ENCODE measurements around the gene NAIF1. TPM values are rescaled to one million over a fixed set of nuclear protein-coding genes. Genes with fewer than 3 reads are reported as not detected.
A peak's percentile ranks its signal among the peaks of the same experiment; 100 is the strongest.

Gene NAIF1
- total RNA-seq, 1 donor from 2014 or later, result 9.5 TPM

- Histone ChIP-seq H2AFZ (replicated peaks) (no peak overlapping the region), H4K20me1 (ENCODE audit: low read depth) (peaks cover 32% of the 10 kb centered on the region), H3K4me3 (no peak overlapping the region), H3K27ac (peak overlapping the region; percentile 7), H3K9ac (no peak overlapping the region), H3K4me2 (no peak overlapping the region), H3K9me3 (ENCODE audit: low read depth) (no peaks in the 10 kb centered on the region), H3K36me3 (no peaks in the 10 kb centered on the region), H3K27me3 (no peaks in the 10 kb centered on the region), H3K4me1 (peaks cover 27% of the 10 kb centered on the region), H3F3A (ENCODE audit: low read depth) (peaks cover 21% of the 10 kb centered on the region), H3K79me2 (ENCODE audit: low read depth) (peaks cover 22% of the 10 kb centered on the region)
- DNase-seq (ENCODE audit: low spot score), result peak; percentile 77
- Mint-ChIP-seq H3K9me3 (no peaks in the 10 kb centered on the region), H3K27me3 (ENCODE audit: insufficient read depth, low read depth) (peaks cover 7% of the 10 kb centered on the region), H3K36me3 (peaks cover 4% of the 10 kb centered on the region), H3K4me3 (peak overlapping the region; percentile 76), H3K4me1 (peaks cover 69% of the 10 kb centered on the region), H3K27ac (peak overlapping the region; percentile 98)
- no peak for TF ChIP-seq EZH2phosphoT487 (IDR thresholded peaks at IDR 0.05)
Observed at GRCh38 chr9:128094166-128094949, 27.2 kb upstream of the NAIF1 start.

DNA sequence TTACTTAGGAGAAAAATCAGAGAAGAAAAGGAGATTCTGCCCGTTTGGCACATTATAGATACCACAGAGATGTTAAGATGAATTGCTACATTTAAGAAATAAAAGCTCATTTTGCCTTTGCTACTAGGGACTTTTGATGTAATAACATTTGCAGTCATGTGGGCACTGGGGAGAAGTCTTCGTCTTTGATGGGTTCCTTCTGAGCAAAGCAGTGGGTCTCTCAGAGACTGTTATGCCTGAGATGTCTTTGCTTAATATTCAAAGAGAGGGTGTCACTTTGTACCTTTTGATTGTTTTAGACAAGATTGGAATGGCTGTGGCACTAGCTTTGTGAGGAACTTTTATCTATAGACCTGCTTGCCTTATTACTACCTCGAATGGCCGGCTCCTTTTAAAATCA lies 25.9 kb upstream of the NAIF1 start:
- no peak overlapping the region for H3K27ac ChIP-seq
- H3K4me3 ChIP-seq, result no peak overlapping the region
- no peak for DNase-seq (ENCODE audit: low spot score)
- Mint-ChIP-seq H3K4me1 (peaks cover 57% of the 10 kb centered on the region), H3K4me3 (no peak overlapping the region), H3K27ac (peak overlapping the region; percentile 83), H3K36me3 (peaks cover 4% of the 10 kb centered on the region), H3K27me3 (ENCODE audit: insufficient read depth, low read depth) (peaks cover 3% of the 10 kb centered on the region), H3K9me3 (no peaks in the 10 kb centered on the region)
- H3K9me3 ChIP-seq (ENCODE audit: low read depth), result no peaks in the 10 kb centered on the region
- no peak overlapping the region for H3K9ac ChIP-seq
- peaks cover 22% of the 10 kb centered on the region for H4K20me1 ChIP-seq (ENCODE audit: low read depth)
- H3K4me2 ChIP-seq, result no peak overlapping the region
- H3K36me3 ChIP-seq, result no peaks in the 10 kb centered on the region
- TF ChIP-seq EZH2 (IDR thresholded peaks at IDR 0.05) (no peak), CTCF (IDR thresholded peaks at IDR 0.05) (no peak), EZH2phosphoT487 (IDR thresholded peaks at IDR 0.05) (no peak)
- H3K4me1 ChIP-seq, result peaks cover 21% of the 10 kb centered on the region
- no peaks in the 10 kb centered on the region for H3K27me3 ChIP-seq
- H3K79me2 ChIP-seq (ENCODE audit: low read depth), result peaks cover 16% of the 10 kb centered on the region
- peaks cover 21% of the 10 kb centered on the region for H3F3A ChIP-seq (ENCODE audit: low read depth)
- no peak overlapping the region for H2AFZ ChIP-seq (replicated peaks)

GRCh38 chr9:128092199-128092977 lies 25.3 kb upstream of the NAIF1 start:
- H3K27me3 Mint-ChIP-seq (ENCODE audit: insufficient read depth, low read depth), result peaks cover 3% of the 10 kb centered on the region
- H3K27ac Mint-ChIP-seq, result peak overlapping the region; percentile 83
- no peaks in the 10 kb centered on the region for H3K36me3 ChIP-seq

More at GRCh38 chr9:128092199-128092977, 25.3 kb upstream of the NAIF1 start:
- Histone ChIP-seq H3K4me1 (peaks cover 15% of the 10 kb centered on the region), H3K9me3 (ENCODE audit: low read depth) (no peaks in the 10 kb centered on the region), H2AFZ (replicated peaks) (no peak overlapping the region), H3K27ac (no peak overlapping the region), H3K27me3 (no peaks in the 10 kb centered on the region), H3K9ac (no peak overlapping the region), H3K4me2 (no peak overlapping the region), H3K4me3 (no peak overlapping the region), H3K79me2 (ENCODE audit: low read depth) (peaks cover 16% of the 10 kb centered on the region), H3F3A (ENCODE audit: low read depth) (peaks cover 14% of the 10 kb centered on the region), H4K20me1 (ENCODE audit: low read depth) (peaks cover 22% of the 10 kb centered on the region)
- TF ChIP-seq EZH2phosphoT487 (IDR thresholded peaks at IDR 0.05), result no peak
- TF ChIP-seq CTCF (IDR thresholded peaks at IDR 0.05), result no peak
- no peak for TF ChIP-seq EZH2 (IDR thresholded peaks at IDR 0.05)
- peak overlapping the region; percentile 39 for H3K4me3 Mint-ChIP-seq
- peaks cover 4% of the 10 kb centered on the region for H3K36me3 Mint-ChIP-seq
- peaks cover 50% of the 10 kb centered on the region for H3K4me1 Mint-ChIP-seq
- no peaks in the 10 kb centered on the region for H3K9me3 Mint-ChIP-seq
- no peak for DNase-seq (ENCODE audit: low spot score)
